H9 (cell line): Measurements from ENCODE around the gene IL1B. TPM values are rescaled to one million over a fixed set of nuclear protein-coding genes. Genes with fewer than 3 reads are reported as not detected.

Experiments
- DNase-seq: peaks from one replicate; pipeline ENCODE4 v3.0.0-alpha.2; 2017
- H2AFZ ChIP-seq: one replicate; pipeline ENCODE4 v1.6.1; 2013; ENCODE audit warnings: mild to moderate bottlenecking, low read length, control low read depth, moderate library complexity
- H2AK5ac ChIP-seq: 2 replicates; pipeline ENCODE4 v1.6.1; 2013; ENCODE audit warnings: low read length, control low read depth, mixed read lengths; ENCODE audit not compliant: insufficient read length
- H2BK120ac ChIP-seq: one replicate; pipeline ENCODE4 v1.6.1; 2013; ENCODE audit warnings: low read depth, mild to moderate bottlenecking, low read length, control low read depth, inconsistent platforms; ENCODE audit not compliant: poor library complexity, severe bottlenecking
- H2BK12ac ChIP-seq: 2 replicates; pipeline ENCODE4 v1.6.1; 2013; ENCODE audit warnings: low read length, control low read depth, mixed read lengths, low read depth; ENCODE audit not compliant: insufficient read length
- H2BK15ac ChIP-seq: 2 replicates; pipeline ENCODE4 v1.6.1; 2013; ENCODE audit warnings: low read depth, low read length, control low read depth
- H2BK20ac ChIP-seq: one replicate; pipeline ENCODE4 v1.6.1; 2013; ENCODE audit warnings: low read depth, mild to moderate bottlenecking, low read length, control low read depth, inconsistent platforms; ENCODE audit not compliant: poor library complexity, severe bottlenecking
- H2BK5ac ChIP-seq: 2 replicates; pipeline ENCODE4 v1.6.1; 2013; ENCODE audit warnings: low read length, control low read depth, mixed read lengths; ENCODE audit not compliant: insufficient read length
- H3K14ac ChIP-seq: 2 replicates; pipeline ENCODE4 v1.6.1; 2013; ENCODE audit warnings: low read length, control low read depth; ENCODE audit not compliant: insufficient read depth
- H3K18ac ChIP-seq: 2 replicates; pipeline ENCODE4 v1.6.1; 2013; ENCODE audit warnings: low read depth, mild to moderate bottlenecking, mixed read lengths, low read length, control low read depth; ENCODE audit not compliant: insufficient read length
- H3K23ac ChIP-seq: 2 replicates; pipeline ENCODE4 v1.6.1; 2013; ENCODE audit warnings: low read length, control low read depth, mixed read lengths, low read depth; ENCODE audit not compliant: insufficient read length
- H3K23me2 ChIP-seq: 2 replicates; pipeline ENCODE4 v1.6.1; 2013; ENCODE audit warnings: low read depth, mild to moderate bottlenecking, mixed read lengths, low read length, control low read depth; ENCODE audit not compliant: insufficient read length, poor library complexity, severe bottlenecking
- H3K27ac ChIP-seq: 2 replicates; pipeline ENCODE4 v1.5.1; 2013; ENCODE audit warnings: low read length, control low read depth, mixed read lengths, low read depth; ENCODE audit not compliant: insufficient read length
- H3K27me3 ChIP-seq: 2 replicates; pipeline ENCODE4 v1.6.1; 2013; ENCODE audit warnings: low read length, control low read depth, inconsistent platforms; ENCODE audit not compliant: insufficient read depth
- H3K4ac ChIP-seq: 2 replicates; pipeline ENCODE4 v1.6.1; 2013; ENCODE audit warnings: low read depth, mild to moderate bottlenecking, control low read depth, inconsistent platforms, low read length, moderate library complexity
- H3K4me1 ChIP-seq: 2 replicates; pipeline ENCODE4 v1.6.1; 2013; ENCODE audit warnings: low read length, control low read depth, inconsistent platforms; ENCODE audit not compliant: insufficient read depth
- H3K4me2 ChIP-seq: 2 replicates; pipeline ENCODE4 v1.6.1; 2013; ENCODE audit warnings: low read length, control low read depth, mixed read lengths; ENCODE audit not compliant: insufficient read length, insufficient read depth
- H3K56ac ChIP-seq: 2 replicates; pipeline ENCODE4 v1.6.1; 2013; ENCODE audit warnings: low read depth, mild to moderate bottlenecking, mixed read lengths, low read length, control low read depth; ENCODE audit not compliant: insufficient read length
- H3K79me1 ChIP-seq: 2 replicates; pipeline ENCODE4 v1.6.1; 2013; ENCODE audit warnings: low read depth, mild to moderate bottlenecking, moderate library complexity, low read length, control low read depth, inconsistent platforms; ENCODE audit not compliant: insufficient read depth, poor library complexity, severe bottlenecking
- H3K79me2 ChIP-seq: 2 replicates; pipeline ENCODE4 v1.6.1; 2013; ENCODE audit warnings: low read length, control low read depth, inconsistent platforms; ENCODE audit not compliant: insufficient read depth
- H3K9ac ChIP-seq: 2 replicates; pipeline ENCODE4 v1.6.1; 2013; ENCODE audit warnings: low read length, control low read depth, mixed read lengths; ENCODE audit not compliant: insufficient read length; ENCODE audit errors: extremely low read depth
- H3K9me3 ChIP-seq: one replicate; pipeline ENCODE4 v1.6.1; 2013; ENCODE audit warnings: low read depth, low read length, inconsistent platforms; ENCODE audit not compliant: control insufficient read depth
- H3T11ph ChIP-seq: one replicate; pipeline ENCODE4 v1.6.1; 2013; ENCODE audit warnings: mild to moderate bottlenecking, low read length, control low read depth, inconsistent platforms
- H4K20me1 ChIP-seq: one replicate; pipeline ENCODE4 v1.6.1; 2013; ENCODE audit not compliant: control insufficient read depth, insufficient read length, insufficient read depth
- H4K5ac ChIP-seq: 2 replicates; pipeline ENCODE4 v1.6.1; 2013; ENCODE audit warnings: low read depth, mild to moderate bottlenecking, mixed read lengths, low read length, control low read depth; ENCODE audit not compliant: insufficient read length
- H4K8ac ChIP-seq: replicated peaks from 2 replicates; pipeline ENCODE4 v1.6.1; 2013; ENCODE audit warnings: low read length, control low read depth, mixed read lengths, low read depth; ENCODE audit not compliant: insufficient read length
- H4K91ac ChIP-seq: 2 replicates; pipeline ENCODE4 v1.6.1; 2013; ENCODE audit warnings: low read depth, mild to moderate bottlenecking, moderate library complexity, mixed read lengths, low read length, control low read depth; ENCODE audit not compliant: insufficient read length
- H3K27ac Mint-ChIP-seq, 3 experiments: 2 replicates in 2 of 3; 3 replicates in 1 of 3; pipeline ENCODE4 v1.8.0; 2020 to 2021; ENCODE audit warnings: mixed read lengths in 3 of 3, mild to moderate bottlenecking in 1 of 3, moderate library complexity in 1 of 3
- H3K27me3 Mint-ChIP-seq: 2 replicates; pipeline ENCODE4 v1.8.0; 2021; ENCODE audit warnings: low read depth, mild to moderate bottlenecking, moderate library complexity, mixed read lengths
- H3K36me3 Mint-ChIP-seq, 3 experiments: 2 replicates in 2 of 3; 3 replicates in 1 of 3; pipeline ENCODE4 v1.8.0; 2020 to 2021; ENCODE audit warnings: low read depth in 3 of 3, mixed read lengths in 3 of 3; ENCODE audit not compliant: insufficient read depth in 1 of 3
- H3K4me1 Mint-ChIP-seq, 2 experiments: 2 replicates each; pipeline ENCODE4 v1.8.0; 2020; ENCODE audit warnings: mixed read lengths in 2 of 2
- H3K4me3 Mint-ChIP-seq, 2 experiments: 2 replicates in 1 of 2; 3 replicates in 1 of 2; pipeline ENCODE4 v1.8.0; 2020 to 2021; ENCODE audit warnings: mild to moderate bottlenecking in 2 of 2, mixed read lengths in 2 of 2, moderate library complexity in 1 of 2
- H3K9me3 Mint-ChIP-seq, 2 experiments: 2 replicates in 1 of 2; 3 replicates in 1 of 2; pipeline ENCODE4 v1.8.0; 2020; ENCODE audit warnings: mild to moderate bottlenecking in 2 of 2, mixed read lengths in 2 of 2, moderate library complexity in 1 of 2
- CTCF ChIP-seq: fragments of 200-600 bp; sonication (generic); conservative IDR thresholded peaks from 3 replicates; pipeline ENCODE4 v1.8.0; 2021; ENCODE audit warnings: antibody characterized with exemption, mild to moderate bottlenecking
- WGBS: extraction: QIAGEN DNeasy Blood & Tissue Kit; methylation state at CpG from one replicate; pipeline ENCODE4 v1.1.7; 2013; ENCODE audit warnings: missing lambda C conversion rate, low lambda C conversion rate, mixed read lengths; ENCODE audit not compliant: insufficient read length; ENCODE audit errors: extremely low coverage; 5-methylcytosine and 5-hydroxymethylcytosine counted together
- total RNA-seq: library from RNA; stranded (reverse); gene quantifications from 2 replicates; pipeline ENCODE4 v1.2.1, GENCODE V29; 2021

The IL1B gene
- total RNA-seq, 1 experiment from 2014 or later, result not detected

- Histone ChIP-seq H4K20me1 (no peaks in the 10 kb centered on the region), H3K9ac (no peak overlapping the region), H2AFZ (no peak overlapping the region), H2BK12ac (no peak overlapping the region), H4K5ac (no peak overlapping the region), H2BK5ac (no peak overlapping the region), H3K14ac (no peak overlapping the region), H3K79me1 (no peaks in the 10 kb centered on the region), H4K8ac (no peak overlapping the region), H3K79me2 (no peaks in the 10 kb centered on the region), H3K4me2 (no peak overlapping the region), H2AK5ac (no peak overlapping the region), H2BK15ac (no peak overlapping the region), H3K9me3 (no peaks in the 10 kb centered on the region), H3K18ac (no peak overlapping the region), H3K23ac (no peak overlapping the region), H3K4me1 (peaks cover 14% of the 10 kb centered on the region; the same call in 1 of the 2 replicates), H3K27ac (no peak overlapping the region), H3K56ac (no peak overlapping the region), H3K27me3 (no peaks in the 10 kb centered on the region), H3K4ac (no peak overlapping the region), H3K23me2 (no peaks in the 10 kb centered on the region), H2BK120ac (no peak overlapping the region), H2BK20ac (no peak overlapping the region), H3T11ph (no peak overlapping the region), H4K91ac (no peak overlapping the region)
- Mint-ChIP-seq H3K27me3 (peaks cover 2% of the 10 kb centered on the region; the same call in 1 of the 2 replicates), H3K4me3 (no peak overlapping the region), H3K36me3 (peaks cover 0 to 2% (median 0%) of the 10 kb centered on the region in 3 experiments; a peak in 2 of 7 replicates), H3K4me1 (peaks cover 47% of the 10 kb centered on the region in 2 experiments), H3K27ac (no peak overlapping the region; a peak in 1 of 7 replicates), H3K9me3 (peaks cover 0 to 3% of the 10 kb centered on the region in 2 experiments; a peak in 3 of 5 replicates)
- DNase-seq, result no peak
- no peak for TF ChIP-seq CTCF
- no CpG with 5 or more reads among the region's 7 CpGs for WGBS
Observed at GRCh38 chr2:112819081-112819480, 17.5 kb downstream of the IL1B start.
